HG02870 (cell line): ENCODE data around the gene OTUB1.

ENCODE experiments used
- ATAC-seq: cut with Tn5 transposase; IDR thresholded peaks from one replicate; pipeline ENCODE4 v1.9.1; 2021; ENCODE audit warnings: mild to moderate bottlenecking, moderate library complexity; ENCODE audit not compliant: unreplicated experiment

Gene OTUB1

DNA sequence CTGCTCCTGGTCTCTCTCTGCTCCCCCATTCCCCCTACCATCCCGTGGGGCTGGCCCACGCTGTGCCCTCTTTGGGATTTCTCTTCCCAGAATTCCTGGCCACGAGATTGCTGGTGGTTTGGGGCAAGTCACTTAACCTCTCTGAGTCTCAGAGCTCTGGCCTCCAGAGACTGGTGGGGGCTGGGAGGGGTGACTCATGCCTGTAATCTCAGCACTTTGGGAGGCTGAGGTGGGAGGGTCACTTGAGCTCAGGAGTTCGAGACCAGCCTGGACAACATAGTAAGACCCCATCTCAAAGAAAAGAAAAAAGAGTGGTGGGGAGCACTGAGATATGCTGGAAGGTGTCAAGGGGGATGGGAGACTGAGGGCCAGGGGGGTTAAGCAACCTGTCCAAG, 18.3 kb downstream of the OTUB1 start:
- ATAC-seq: no peak

- no peak for ATAC-seq
These were observed 19.5 kb downstream of the OTUB1 start for GRCh38 chr11:64005691-64006090.

GRCh38 chr11:64006398-64006797, 20.2 kb downstream of the OTUB1 start:
- no peak for ATAC-seq

GRCh38 chr11:64007160-64007628, 21.0 kb downstream of the OTUB1 start:
- ATAC-seq: no peak

DNA sequence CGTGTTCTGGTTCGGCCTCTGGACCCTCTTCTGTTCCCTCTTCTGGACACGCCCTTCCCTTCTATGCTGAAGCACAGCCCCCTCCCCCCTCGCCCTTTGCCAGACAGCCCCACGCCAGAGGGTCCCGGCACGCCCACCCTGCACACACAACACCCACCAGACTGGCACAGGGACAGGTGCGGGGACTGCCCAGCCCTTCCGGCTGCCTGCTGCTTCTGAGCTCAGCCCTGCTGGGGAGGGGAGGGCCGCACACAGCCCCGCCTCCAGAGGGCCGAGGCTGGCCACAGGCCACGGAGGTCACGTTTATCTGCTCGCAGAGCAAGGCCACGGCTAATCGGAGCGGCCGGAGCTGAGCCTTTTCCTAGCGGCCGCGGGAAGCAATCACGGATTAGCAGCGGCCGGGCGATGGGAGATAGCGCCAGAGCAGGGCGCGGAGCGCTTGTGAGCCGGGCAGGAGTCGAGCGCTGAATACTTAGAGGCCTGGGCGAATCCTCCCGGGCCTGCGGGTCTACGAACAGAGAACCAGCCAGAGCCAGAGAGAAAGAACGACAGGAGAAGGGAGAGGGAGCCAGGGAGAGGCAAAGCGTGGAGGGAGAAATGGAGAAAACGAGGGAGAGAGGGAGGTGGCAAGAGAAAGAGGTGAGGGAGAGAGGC, 21.5 kb downstream of the OTUB1 start:
- ATAC-seq: no peak

DNA sequence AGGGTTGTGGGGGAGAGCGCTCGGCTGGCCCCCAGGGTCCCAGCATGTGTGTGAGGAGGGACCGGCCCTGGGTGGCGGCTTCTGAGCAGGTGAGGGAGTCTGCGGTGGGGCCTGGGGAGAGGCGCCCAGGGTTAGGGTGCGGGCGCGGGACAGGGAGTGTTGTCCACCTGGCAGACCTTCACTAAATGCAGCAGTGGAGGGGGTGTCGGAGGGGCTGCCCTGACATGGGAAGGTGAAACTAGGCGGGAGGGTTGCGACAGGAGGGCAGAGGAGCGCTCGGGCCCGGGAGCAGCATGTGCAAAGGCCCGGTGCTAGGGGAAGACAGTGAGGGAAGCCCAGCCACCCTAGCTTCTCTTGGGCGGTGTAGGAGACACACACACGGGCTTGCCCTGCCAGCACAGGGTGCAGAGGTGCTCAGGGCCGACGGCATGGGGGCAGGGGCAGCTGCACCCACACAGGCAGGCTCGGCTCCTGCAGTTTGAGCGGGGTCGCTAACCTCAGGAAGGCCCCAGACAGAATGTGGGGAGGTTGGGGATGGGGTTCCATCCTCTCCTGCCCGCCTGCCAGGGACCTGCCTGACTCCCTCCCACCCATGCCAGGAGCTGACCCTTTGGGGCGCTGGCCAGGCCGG, 22.2 kb downstream of the OTUB1 start:
- ATAC-seq: no peak

DNA sequence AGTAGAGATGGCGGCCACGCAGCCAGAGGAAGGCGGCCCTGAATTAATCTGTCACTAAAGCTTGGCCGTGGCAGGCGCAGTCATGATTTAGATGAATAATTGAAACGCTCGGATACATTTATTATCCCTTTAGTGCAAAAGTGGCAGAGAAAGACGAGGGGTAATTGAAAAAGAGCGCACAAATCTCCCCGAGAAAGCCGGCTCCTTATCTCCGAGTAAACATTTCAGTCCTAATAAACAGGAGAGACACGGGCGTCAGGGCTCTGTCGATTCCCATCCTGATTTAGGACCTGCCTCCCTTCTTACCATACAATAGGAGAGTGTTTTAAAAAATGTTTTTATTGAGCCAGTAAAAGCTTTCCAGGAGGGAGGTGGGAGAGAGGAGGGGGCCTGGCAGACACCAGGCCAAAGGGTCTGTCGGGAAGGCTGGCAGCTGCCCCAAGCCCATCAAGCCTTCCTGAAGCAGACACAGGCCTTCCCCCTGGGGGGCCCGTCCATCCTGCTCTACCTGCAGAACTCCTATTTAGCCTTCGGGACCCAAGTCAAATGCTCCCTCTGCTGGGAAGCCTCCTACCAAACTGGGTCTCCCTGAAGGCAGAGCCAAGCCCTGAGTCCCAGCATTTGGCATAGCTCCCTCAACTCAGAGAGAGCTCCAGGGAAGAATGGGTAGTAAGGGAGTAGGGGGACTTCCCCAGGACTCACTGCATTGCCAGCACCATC, 22.8 kb downstream of the OTUB1 start:
- no peak for ATAC-seq

DNA sequence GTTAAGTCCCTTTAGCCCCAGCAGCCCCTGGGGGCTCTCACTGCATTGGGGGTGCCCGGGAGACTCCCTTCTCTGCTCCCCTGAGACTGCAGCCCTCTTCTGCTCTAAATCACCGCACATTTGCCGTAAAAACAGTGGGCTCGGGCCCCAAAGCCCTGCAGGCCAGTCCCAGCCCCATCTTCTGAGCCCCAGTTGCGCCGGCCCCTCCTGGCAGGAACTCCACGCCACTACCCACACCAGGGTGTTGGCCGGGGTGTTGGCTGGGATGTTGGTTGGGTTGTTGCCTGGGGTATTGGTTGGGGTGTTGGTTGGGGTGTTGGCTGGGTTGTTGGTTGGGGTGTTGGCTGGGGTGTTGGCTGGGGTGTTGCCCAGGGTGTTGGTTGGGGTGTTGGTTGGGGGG, 23.5 kb downstream of the OTUB1 start:
- no peak for ATAC-seq

DNA sequence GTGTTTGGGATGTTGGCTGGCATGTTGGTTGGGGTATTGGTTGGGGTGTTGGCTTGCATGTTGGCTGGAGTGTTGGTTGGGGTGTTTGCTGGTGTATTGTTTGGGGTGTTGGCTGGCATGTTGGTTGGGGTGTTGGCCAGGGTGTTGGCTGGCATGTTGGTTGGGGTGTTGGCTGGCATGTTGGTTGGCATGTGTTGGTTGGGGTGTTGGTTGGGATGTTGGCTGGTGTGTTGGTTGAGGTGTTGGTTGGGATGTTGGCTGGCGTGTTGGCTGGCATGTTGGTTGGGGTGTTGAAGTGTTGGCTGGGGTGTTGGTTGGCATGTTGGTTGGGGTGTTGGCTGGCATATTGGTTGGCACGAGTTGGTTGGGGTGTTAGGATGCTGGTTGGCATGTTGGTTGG, 24.5 kb downstream of the OTUB1 start:
- ATAC-seq: no peak

- ATAC-seq: no peak
These were observed 25.1 kb downstream of the OTUB1 start for GRCh38 chr11:64011371-64011770.

DNA sequence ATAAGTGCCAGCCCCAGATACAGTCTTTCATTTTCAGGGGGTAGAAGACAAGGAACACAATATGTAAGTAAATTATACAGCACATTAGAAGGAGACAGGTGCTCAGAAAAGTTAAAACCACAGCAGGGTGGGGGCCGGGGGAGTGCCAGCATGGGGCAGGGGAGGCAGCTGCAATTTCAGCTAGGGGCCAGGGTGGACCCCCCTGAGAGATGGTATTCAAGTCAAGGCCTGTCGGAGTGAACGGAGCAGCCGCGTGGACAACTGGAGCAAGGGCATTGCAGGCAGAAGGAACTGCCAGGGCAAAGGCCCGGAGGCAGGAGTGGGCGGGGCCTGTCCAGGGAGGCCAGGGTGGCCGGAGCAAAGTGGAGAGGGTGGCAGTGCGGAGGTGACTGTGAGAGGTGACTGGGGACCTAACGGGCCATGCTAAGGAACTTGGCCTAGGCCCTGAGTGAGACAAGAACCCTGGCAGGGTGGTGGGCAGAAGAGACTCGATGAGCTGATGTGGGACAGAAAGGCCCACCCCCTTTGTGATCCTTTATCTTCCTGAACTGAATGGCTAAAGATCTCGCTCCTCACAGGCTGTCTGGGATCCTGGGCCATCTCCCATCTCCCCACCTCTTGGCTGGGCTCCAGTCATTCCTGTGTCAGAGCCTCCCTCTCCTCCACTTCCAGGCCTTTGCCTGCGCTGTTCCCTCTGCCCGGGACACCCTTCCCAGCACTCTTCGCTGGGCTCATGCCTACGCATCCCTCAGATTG, 27.1 kb downstream of the OTUB1 start:
- ATAC-seq: no peak

- no peak for ATAC-seq
These were observed 28.1 kb downstream of the OTUB1 start for GRCh38 chr11:64014356-64014755.

DNA sequence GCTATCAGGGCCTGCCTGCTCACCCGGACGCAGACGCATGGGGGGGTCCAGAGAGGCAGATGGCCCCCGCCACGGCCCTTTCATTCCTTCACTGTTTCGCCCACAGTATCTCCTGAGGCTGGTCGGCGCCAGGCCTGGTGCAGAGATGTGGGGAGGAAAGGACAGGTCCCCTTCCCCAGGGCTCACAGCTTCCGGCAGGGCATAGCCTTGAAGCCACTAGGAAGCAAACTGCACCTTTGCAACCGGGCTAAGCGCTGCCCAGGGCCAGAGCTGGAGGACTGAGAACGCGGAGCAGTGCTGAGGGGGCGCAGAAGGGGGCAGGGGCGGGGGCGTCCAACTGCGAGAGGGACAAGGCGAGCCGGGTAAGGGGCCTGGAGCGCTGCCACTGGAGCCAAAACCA, 29.3 kb downstream of the OTUB1 start:
- ATAC-seq: no peak

- ATAC-seq: no peak
These were observed 30.0 kb downstream of the OTUB1 start for GRCh38 chr11:64015935-64016845.

- ATAC-seq: no peak
These were observed 31.6 kb downstream of the OTUB1 start for GRCh38 chr11:64017945-64018224.

- no peak for ATAC-seq
These were observed 32.1 kb downstream of the OTUB1 start for GRCh38 chr11:64018310-64018709.

DNA sequence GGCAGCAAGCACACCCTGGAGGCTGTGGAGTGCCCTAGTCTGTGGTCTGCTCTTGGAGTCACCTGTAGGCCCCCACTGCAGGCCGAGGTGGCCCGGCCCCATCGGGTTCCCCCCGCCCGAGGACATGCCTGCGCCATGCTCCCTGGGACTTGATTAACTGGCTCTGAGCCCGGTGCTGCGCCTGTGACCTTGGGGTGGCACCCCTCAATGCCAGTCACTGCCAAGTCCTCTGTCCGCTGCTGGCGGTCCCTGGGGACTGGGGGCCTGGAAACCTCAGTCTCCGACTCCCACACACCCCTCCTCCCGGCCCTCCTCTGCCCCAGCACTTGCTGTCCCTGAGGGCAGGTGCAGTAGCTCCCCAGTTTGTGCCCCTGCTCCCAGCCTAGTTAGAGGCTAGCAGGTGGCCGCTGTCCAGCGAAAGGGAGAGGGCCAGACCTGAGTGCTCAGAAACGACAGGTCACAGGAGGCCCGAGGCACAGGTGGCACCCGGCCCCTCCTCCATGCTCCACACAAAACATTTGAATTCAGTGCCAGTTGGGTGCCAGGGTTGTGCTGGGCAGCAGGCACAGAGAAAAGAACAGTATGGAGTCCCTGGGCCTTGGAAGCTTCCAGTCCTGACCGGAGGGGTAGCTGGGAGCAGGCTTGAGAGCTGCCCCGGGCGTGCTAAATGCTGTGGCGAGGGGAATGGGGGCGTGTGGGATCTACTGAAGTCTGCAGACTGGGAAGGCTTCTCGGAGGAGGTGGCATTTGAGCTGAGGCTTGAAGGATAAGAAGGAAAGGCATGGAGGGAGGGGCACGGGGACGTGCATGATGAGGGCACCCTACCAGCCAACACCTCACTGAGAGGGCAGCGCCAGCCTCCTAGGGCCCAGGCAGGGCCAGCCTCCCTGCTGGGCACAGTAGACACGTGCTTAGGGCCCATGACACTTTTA, 33.1 kb downstream of the OTUB1 start:
- ATAC-seq: no peak

- ATAC-seq: no peak
These were observed 34.9 kb downstream of the OTUB1 start for GRCh38 chr11:64020976-64021756.

DNA sequence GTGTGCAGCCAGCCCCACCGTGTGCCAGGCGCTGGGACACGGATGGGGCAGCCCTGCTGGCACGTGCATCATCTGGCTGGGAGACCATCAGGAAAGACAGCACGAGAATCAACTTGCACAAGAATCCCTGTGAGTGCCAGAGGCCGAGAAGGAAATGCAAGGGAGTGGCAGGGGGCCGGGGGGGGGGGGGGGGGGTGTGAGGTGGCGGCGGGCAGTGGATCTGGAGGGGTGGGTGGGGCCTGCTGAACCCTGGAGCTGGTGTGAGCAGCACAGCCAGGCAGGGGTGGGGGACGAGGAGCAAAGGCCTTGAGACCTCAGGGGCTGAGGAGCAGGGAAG, 35.5 kb downstream of the OTUB1 start:
- no peak for ATAC-seq
